ENCODE data around the gene LTB4R. TPM values are rescaled to one million over a fixed set of nuclear protein-coding genes. Genes with fewer than 3 reads are reported as not detected.

LTB4R gene
- total RNA-seq, 1 experiment from 2014 or later: 3.8 TPM

- Histone ChIP-seq H3K4me3 (no peak within 1 kb of the TSS), H3K9me3 (replicated peaks) (no peaks in the 10 kb centered on the region), H3K27me3 (no peaks in the 10 kb centered on the region), H3K36me3 (peaks cover 39% of the 10 kb centered on the region), H3K27ac (no peak within 1 kb of the TSS), H3K4me1 (no peaks in the 10 kb centered on the region)
- DNase-seq: peak; percentile 57 to 80
Measured at GRCh38 chr14:24307575-24308341, 3.5 kb upstream of the LTB4R start, which contains the start of gene CIDEB. TSS of gene CIDEB (minus strand) at chr14:24307977. CDS start at chr14:24307858, 119 bp downstream.

DNA sequence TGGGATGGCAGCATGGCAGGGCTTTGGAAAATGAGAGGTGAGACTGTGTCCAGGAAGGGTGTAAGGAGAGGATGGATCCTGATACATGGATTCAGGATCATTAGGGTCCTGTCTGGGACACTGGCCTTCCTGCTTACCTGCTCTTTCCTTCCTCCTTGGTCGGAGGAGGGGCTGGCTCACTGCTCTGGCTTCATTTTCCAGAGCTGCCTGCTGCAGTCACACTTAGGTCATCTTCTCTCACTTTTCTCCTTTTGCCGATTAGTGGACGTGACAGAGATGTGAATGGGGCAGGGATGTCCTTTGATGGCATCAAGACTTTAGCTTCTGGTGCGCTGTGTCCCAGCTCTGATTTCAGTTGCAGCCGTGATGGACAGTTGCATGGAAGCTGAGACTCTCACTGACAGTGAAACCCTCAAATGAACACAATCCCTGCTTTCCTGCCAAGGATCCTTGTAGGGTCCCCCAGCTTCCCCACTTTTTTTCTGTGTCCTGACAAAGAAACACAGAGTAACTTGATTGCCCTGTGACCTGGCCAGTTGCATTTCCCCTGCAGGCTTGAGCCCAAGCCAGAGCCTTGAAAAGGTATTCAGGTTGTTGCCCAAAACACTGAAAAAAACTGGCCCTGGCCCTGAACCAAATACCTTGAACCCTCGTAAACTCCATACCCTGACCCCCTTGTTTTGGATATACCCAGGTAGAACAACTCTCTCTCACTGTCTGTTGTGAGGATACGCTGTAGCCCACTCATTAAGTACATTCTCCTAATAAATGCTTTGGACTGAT, 2.8 kb upstream of the LTB4R start:
- Histone ChIP-seq H3K36me3 (peaks cover 37% of the 10 kb centered on the region), H3K4me1 (no peaks in the 10 kb centered on the region), H3K9me3 (replicated peaks) (no peaks in the 10 kb centered on the region), H3K27ac (no peak overlapping the region), H3K4me3 (no peak overlapping the region), H3K27me3 (no peaks in the 10 kb centered on the region)
- no peak for DNase-seq

- Histone ChIP-seq H3K36me3 (peaks cover 28% of the 10 kb centered on the region), H3K27ac (no peak within 1 kb of the TSS), H3K9me3 (replicated peaks) (no peaks in the 10 kb centered on the region), H3K4me1 (no peaks in the 10 kb centered on the region), H3K27me3 (no peaks in the 10 kb centered on the region), H3K4me3 (no peak within 1 kb of the TSS)
- no peak for DNase-seq
Measured at GRCh38 chr14:24309538-24310264, 1.6 kb upstream of the LTB4R start, which contains the start of gene LTB4R2. TSS of gene LTB4R2 (plus strand) at chr14:24310140. CDS start at chr14:24310665, 525 bp downstream.

DNA sequence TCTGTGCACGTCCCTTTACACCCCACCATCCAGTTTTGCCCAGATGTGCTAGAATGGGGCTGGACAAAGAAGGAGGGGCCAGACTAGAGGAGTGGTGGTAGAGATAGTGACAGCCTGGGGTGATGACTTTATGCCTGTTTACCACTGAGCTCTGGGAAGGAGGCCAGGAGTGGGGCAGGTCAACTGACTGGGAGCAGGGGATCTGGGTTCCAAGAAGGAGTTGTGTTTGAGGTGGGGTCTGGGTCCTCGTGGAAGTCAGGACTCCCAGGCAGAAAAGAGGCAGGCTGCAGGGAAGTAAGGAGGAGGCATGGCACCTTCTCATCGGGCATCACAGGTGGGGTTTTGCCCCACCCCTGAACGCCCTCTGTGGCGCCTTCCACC, 1.0 kb upstream of the LTB4R start:
- H3K27me3 ChIP-seq: no peaks in the 10 kb centered on the region
- no peak for DNase-seq
- peaks cover 24% of the 10 kb centered on the region for H3K36me3 ChIP-seq
- no peaks in the 10 kb centered on the region for H3K9me3 ChIP-seq (replicated peaks)
- H3K27ac ChIP-seq: no peak overlapping the region
- H3K4me3 ChIP-seq: no peak overlapping the region
- H3K4me1 ChIP-seq: no peaks in the 10 kb centered on the region

DNA sequence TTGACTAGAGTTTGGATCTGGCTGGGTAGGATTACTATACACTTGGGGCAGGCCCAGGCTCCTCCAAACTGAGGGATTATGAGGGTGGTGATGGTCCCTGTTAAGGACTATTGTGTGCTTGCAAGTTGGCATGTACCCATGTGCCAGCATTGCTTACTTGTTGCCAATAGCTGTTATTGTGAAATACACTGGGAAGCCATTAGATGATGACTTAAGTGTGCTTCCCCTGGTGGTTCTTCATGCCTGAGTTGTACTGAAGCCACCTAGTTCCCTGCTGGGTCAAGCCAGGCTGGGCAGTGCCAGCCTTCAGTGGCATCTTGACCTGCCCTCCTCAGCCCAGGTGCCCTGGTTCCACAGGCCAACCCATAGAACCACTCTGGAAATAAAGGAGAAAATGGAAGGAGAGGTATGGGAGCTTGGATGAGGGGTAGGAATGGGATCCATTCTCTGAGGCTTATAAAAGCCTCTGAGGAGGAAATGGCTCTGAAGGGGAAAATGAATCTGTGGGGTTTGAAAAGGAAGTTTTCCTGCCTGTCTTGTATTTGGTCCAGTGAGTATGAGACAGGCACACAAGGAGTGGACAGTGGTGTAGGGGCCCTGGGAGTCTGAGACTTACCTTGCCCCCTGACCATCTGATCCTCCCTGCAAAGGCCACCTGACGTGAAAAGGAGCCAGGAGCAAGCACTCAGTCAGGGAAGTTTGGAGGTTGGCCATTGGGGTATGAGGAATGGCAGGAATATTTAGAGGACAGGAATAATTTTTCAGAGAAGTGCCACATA, 724 bp downstream of the LTB4R start:
- Histone ChIP-seq H3K4me3 (no peak overlapping the region), H3K27me3 (no peaks in the 10 kb centered on the region), H3K27ac (no peak overlapping the region), H3K9me3 (replicated peaks) (no peaks in the 10 kb centered on the region), H3K4me1 (no peaks in the 10 kb centered on the region), H3K36me3 (peaks cover 13% of the 10 kb centered on the region)
- no peak for DNase-seq

- peaks cover 13% of the 10 kb centered on the region for H3K36me3 ChIP-seq
- H3K27me3 ChIP-seq: no peaks in the 10 kb centered on the region
- DNase-seq: peak; percentile 21 to 38
- no peaks in the 10 kb centered on the region for H3K9me3 ChIP-seq (replicated peaks)
- no peaks in the 10 kb centered on the region for H3K4me1 ChIP-seq
- H3K4me3 ChIP-seq: no peak overlapping the region
- H3K27ac ChIP-seq: no peak overlapping the region
Measured at GRCh38 chr14:24312736-24313507, 1.6 kb downstream of the LTB4R start.

GRCh38 chr14:24313913-24314312, 2.6 kb downstream of the LTB4R start:
- no peaks in the 10 kb centered on the region for H3K9me3 ChIP-seq (replicated peaks)
- peaks cover 6% of the 10 kb centered on the region; the same call in 1 of the 2 replicates for H3K36me3 ChIP-seq

GRCh38 chr14:24314377-24315193, 3.3 kb downstream of the LTB4R start:
- H3K27ac ChIP-seq: no peak overlapping the region
- no peak overlapping the region for H3K4me3 ChIP-seq
- H3K36me3 ChIP-seq: no peaks in the 10 kb centered on the region; the same call in 1 of the 2 replicates
- no peaks in the 10 kb centered on the region for H3K4me1 ChIP-seq
- no peaks in the 10 kb centered on the region for H3K27me3 ChIP-seq
- DNase-seq: no peak
- H3K9me3 ChIP-seq (replicated peaks): no peaks in the 10 kb centered on the region

More at GRCh38 chr14:24313913-24314312, 2.6 kb downstream of the LTB4R start:
- H3K27ac ChIP-seq: no peak overlapping the region
- no peak overlapping the region for H3K4me3 ChIP-seq
- H3K27me3 ChIP-seq: no peaks in the 10 kb centered on the region
- H3K4me1 ChIP-seq: no peaks in the 10 kb centered on the region
- DNase-seq: no peak

DNA sequence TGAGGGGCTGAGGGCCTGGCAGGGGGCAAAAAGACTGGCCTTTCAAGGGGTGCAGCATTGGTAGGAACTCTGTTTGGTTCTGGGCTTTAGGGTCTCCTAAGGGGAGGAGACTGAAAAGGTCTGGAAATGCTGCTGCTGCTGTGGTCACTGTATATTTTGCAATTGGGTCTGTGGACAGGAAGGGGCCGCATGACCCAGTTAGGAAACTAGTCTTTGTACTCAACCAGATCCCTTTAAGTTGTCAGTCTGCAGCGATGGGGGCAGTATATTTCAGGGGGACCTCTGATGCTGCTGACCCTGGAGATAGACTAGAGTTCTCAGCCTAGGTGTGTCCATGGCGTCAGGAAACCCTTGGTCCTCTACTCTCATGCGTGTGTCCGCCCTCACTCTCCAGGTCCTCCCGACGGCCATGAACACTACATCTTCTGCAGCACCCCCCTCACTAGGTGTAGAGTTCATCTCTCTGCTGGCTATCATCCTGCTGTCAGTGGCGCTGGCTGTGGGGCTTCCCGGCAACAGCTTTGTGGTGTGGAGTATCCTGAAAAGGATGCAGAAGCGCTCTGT, 4.0 kb downstream of the LTB4R start:
- H3K27me3 ChIP-seq: no peaks in the 10 kb centered on the region
- H3K4me1 ChIP-seq: no peaks in the 10 kb centered on the region
- no peaks in the 10 kb centered on the region for H3K9me3 ChIP-seq (replicated peaks)
- H3K27ac ChIP-seq: no peak overlapping the region
- no peak overlapping the region for H3K4me3 ChIP-seq
- no peak for DNase-seq
- H3K36me3 ChIP-seq: no peaks in the 10 kb centered on the region

GRCh38 chr14:24315807-24316596, 4.7 kb downstream of the LTB4R start:
- Histone ChIP-seq H3K4me1 (no peaks in the 10 kb centered on the region), H3K27ac (no peak overlapping the region), H3K27me3 (no peaks in the 10 kb centered on the region), H3K4me3 (no peak overlapping the region), H3K36me3 (no peaks in the 10 kb centered on the region), H3K9me3 (replicated peaks) (no peaks in the 10 kb centered on the region)
- no peak for DNase-seq

GRCh38 chr14:24316597-24316950, 5.3 kb downstream of the LTB4R start:
- no peaks in the 10 kb centered on the region for H3K36me3 ChIP-seq
- no peak overlapping the region for H3K27ac ChIP-seq
- H3K9me3 ChIP-seq (replicated peaks): no peaks in the 10 kb centered on the region
- no peak overlapping the region for H3K4me3 ChIP-seq
- no peaks in the 10 kb centered on the region for H3K4me1 ChIP-seq
- H3K27me3 ChIP-seq: no peaks in the 10 kb centered on the region
- DNase-seq: no peak
